Lower leg skin (tissue), 3 donors: ENCODE results near the gene SHANK1.

Source experiments
- CTCF ChIP-seq, 3 donors: fragments of 450-650 bp; IDR thresholded peaks; one replicate each; pipeline ENCODE4 v1.5.1; 2016; ENCODE audit warnings: antibody characterized with exemption in 3 of 3, mild to moderate bottlenecking in 3 of 3, moderate library complexity in 2 of 3
- POLR2A ChIP-seq, 2 donors: fragments of 450-650 bp; IDR thresholded peaks; one replicate each; pipeline ENCODE4 v1.6.1; 2016 to 2017; ENCODE audit warnings: antibody characterized with exemption in 2 of 2, mild to moderate bottlenecking in 1 of 2, moderate library complexity in 1 of 2

- no peak for TF ChIP-seq CTCF (IDR thresholded peaks at IDR 0.05)
- no peak for TF ChIP-seq POLR2A (IDR thresholded peaks at IDR 0.05)
Measured at GRCh38 chr19:50669302-50670101, 50.1 kb downstream of the SHANK1 start.
